ENCODE data around the gene COX7A1.

GRCh38 chr19:36103842-36104552 is 48.2 kb downstream of the COX7A1 start:
- TF ChIP-seq CTCF (IDR thresholded peaks at IDR 0.05) (no peak), POLR2A (IDR thresholded peaks at IDR 0.05) (no peak)

Data from heart left ventricle (tissue), 13 donors.